Hepatocyte (in vitro differentiated cells): Measurements from ENCODE around the gene BCCIP. TPM values are rescaled to one million over a fixed set of nuclear protein-coding genes. Genes with fewer than 3 reads are reported as not detected.

Experiments used
- DNase-seq: peaks from one replicate; pipeline ENCODE4 v3.0.0-alpha.2; 2016; ENCODE audit warnings: low spot score
- H2AFZ ChIP-seq: fragments of 200-600 bp; sonication (generic); 2 replicates; pipeline ENCODE4 v1.6.0; 2016; ENCODE audit warnings: antibody characterized with exemption, mild to moderate bottlenecking
- H3K27ac ChIP-seq: fragments of 200-600 bp; sonication (generic); 2 replicates; pipeline ENCODE4 v1.5.1; 2016; ENCODE audit warnings: mild to moderate bottlenecking
- H3K27me3 ChIP-seq: fragments of 200-600 bp; sonication (generic); 2 replicates; pipeline ENCODE4 v1.6.1; 2016
- H3K36me3 ChIP-seq: fragments of 200-600 bp; sonication (generic); replicated peaks from 2 replicates; pipeline ENCODE4 v1.5.1; 2016; ENCODE audit warnings: low read depth; ENCODE audit not compliant: insufficient read depth
- H3K4me1 ChIP-seq: fragments of 200-600 bp; sonication (generic); 2 replicates; pipeline ENCODE4 v1.5.1; 2016; ENCODE audit warnings: mild to moderate bottlenecking, moderate library complexity; ENCODE audit not compliant: insufficient read depth
- H3K4me2 ChIP-seq: fragments of 200-600 bp; sonication (generic); 2 replicates; pipeline ENCODE4 v1.6.0; 2016
- H3K4me3 ChIP-seq: fragments of 200-600 bp; sonication (generic); 2 replicates; pipeline ENCODE4 v1.5.1; 2016; ENCODE audit warnings: mild to moderate bottlenecking
- H3K79me2 ChIP-seq: fragments of 200-600 bp; sonication (generic); 2 replicates; pipeline ENCODE4 v1.6.0; 2017; ENCODE audit warnings: mild to moderate bottlenecking
- H3K9me2 ChIP-seq: fragments of 200-600 bp; sonication (generic); replicated peaks from 2 replicates; pipeline ENCODE4 v1.6.0; 2017; ENCODE audit warnings: mild to moderate bottlenecking; ENCODE audit not compliant: insufficient read depth
- H3K9me3 ChIP-seq: fragments of 200-600 bp; sonication (generic); 2 replicates; pipeline ENCODE4 v1.5.1; 2016; ENCODE audit warnings: low read depth, mild to moderate bottlenecking
- H4K20me1 ChIP-seq: fragments of 200-600 bp; sonication (generic); 2 replicates; pipeline ENCODE4 v1.6.0; 2016; ENCODE audit warnings: mild to moderate bottlenecking; ENCODE audit not compliant: insufficient read depth, poor library complexity, severe bottlenecking
- CTCF ChIP-seq: fragments of 200-600 bp; sonication (generic); IDR thresholded peaks from 2 replicates; pipeline ENCODE4 v1.5.1; 2016; ENCODE audit warnings: antibody characterized with exemption, mild to moderate bottlenecking; ENCODE audit not compliant: poor library complexity
- EZH2 ChIP-seq: fragments of 200-600 bp; sonication (generic); IDR thresholded peaks from 2 replicates; pipeline ENCODE4 v1.6.1; 2016; ENCODE audit warnings: antibody characterized with exemption, mild to moderate bottlenecking, borderline replicate concordance
- EZH2phosphoT487 ChIP-seq: fragments of 200-600 bp; sonication (generic); IDR thresholded peaks from one replicate; pipeline ENCODE4 v1.6.1; 2018; ENCODE audit warnings: antibody characterized with exemption, mild to moderate bottlenecking, low read depth, moderate library complexity; ENCODE audit not compliant: unreplicated experiment, severe bottlenecking
- WGBS: methylation state at CpG from one replicate; pipeline ENCODE4 v1.1.6; 2016; ENCODE audit warnings: low lambda C conversion rate; ENCODE audit errors: missing lambda C conversion rate; 5-methylcytosine and 5-hydroxymethylcytosine counted together
- polyA plus RNA-seq: library from polyadenylated mRNA; unstranded; fragments of >200 nt; fragmentation: Nextera tagmentation; extraction: Ambion mirVana; gene quantifications from 2 replicates; pipeline ENCODE4 v1.2.1, GENCODE V29; 2016
- total RNA-seq: library from RNA; depleted of rRNA; stranded (reverse); fragments of >200 nt; gene quantifications from 2 replicates; pipeline ENCODE4 v1.2.3, GENCODE V29; 2014

Gene BCCIP
- total and polyA plus RNA-seq, 2 experiments from 2014 or later: 45.0 to 63.2 TPM

DNA sequence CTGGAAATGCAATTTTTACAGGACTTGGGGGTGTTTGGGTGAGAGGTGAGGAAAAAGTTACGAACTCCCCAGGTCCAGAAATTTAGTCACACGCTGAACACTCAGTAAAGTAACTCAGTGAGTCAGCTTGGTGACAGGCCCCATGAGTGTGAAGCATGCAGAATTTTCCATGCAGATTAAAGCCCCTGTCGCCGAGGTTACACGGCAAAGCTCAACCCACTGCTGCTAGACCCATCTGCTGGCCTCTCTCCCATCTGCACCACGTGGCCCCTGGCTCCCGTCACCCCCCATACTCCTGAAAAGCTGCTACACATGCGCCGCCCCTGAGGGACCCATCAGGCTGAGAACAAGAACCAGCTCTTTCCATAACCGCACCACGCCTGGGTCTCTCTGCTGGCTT is 40.7 kb upstream of the BCCIP start:
- Histone ChIP-seq H3K36me3 (no peaks in the 10 kb centered on the region), H3K4me3 (no peak overlapping the region), H3K27me3 (no peaks in the 10 kb centered on the region), H2AFZ (no peak overlapping the region), H4K20me1 (no peaks in the 10 kb centered on the region), H3K9me3 (no peaks in the 10 kb centered on the region), H3K27ac (no peak overlapping the region), H3K4me1 (no peaks in the 10 kb centered on the region), H3K9me2 (no peaks in the 10 kb centered on the region), H3K4me2 (no peak overlapping the region), H3K79me2 (no peaks in the 10 kb centered on the region)
- TF ChIP-seq EZH2phosphoT487: no peak
- TF ChIP-seq CTCF: no peak
- TF ChIP-seq EZH2: no peak
- no peak for DNase-seq
- WGBS: 85% methylated on average over 11 of the region's 11 CpGs

- Histone ChIP-seq H3K36me3 (no peaks in the 10 kb centered on the region), H3K27me3 (no peaks in the 10 kb centered on the region), H3K4me2 (no peak overlapping the region), H3K79me2 (no peaks in the 10 kb centered on the region), H3K9me2 (no peaks in the 10 kb centered on the region), H3K4me3 (no peak overlapping the region), H3K9me3 (no peaks in the 10 kb centered on the region), H3K4me1 (no peaks in the 10 kb centered on the region), H4K20me1 (no peaks in the 10 kb centered on the region), H2AFZ (no peak overlapping the region), H3K27ac (no peak overlapping the region)
- no peak for TF ChIP-seq EZH2
- no peak for TF ChIP-seq CTCF
- no peak for TF ChIP-seq EZH2phosphoT487
- no peak for DNase-seq
- whole genome bisulfite sequencing: 96% methylated on average over 7 of the region's 7 CpGs
Measured at GRCh38 chr10:125783408-125783807, 39.9 kb upstream of the BCCIP start.

- 77% methylated on average over 6 of the region's 6 CpGs for WGBS
Measured at GRCh38 chr10:125783957-125784356, 39.4 kb upstream of the BCCIP start.

More at GRCh38 chr10:125783957-125784356, 39.4 kb upstream of the BCCIP start:
- no peak for TF ChIP-seq EZH2
- no peak for TF ChIP-seq CTCF
- no peak for TF ChIP-seq EZH2phosphoT487
- H3K4me3 ChIP-seq: no peak overlapping the region
- H3K9me3 ChIP-seq: no peaks in the 10 kb centered on the region
- no peaks in the 10 kb centered on the region for H4K20me1 ChIP-seq
- H3K4me1 ChIP-seq: no peaks in the 10 kb centered on the region
- no peaks in the 10 kb centered on the region for H3K36me3 ChIP-seq
- H3K27ac ChIP-seq: no peak overlapping the region
- H3K27me3 ChIP-seq: no peaks in the 10 kb centered on the region
- DNase-seq: no peak
- H3K79me2 ChIP-seq: no peaks in the 10 kb centered on the region
- no peak overlapping the region for H2AFZ ChIP-seq
- H3K4me2 ChIP-seq: no peak overlapping the region
- no peaks in the 10 kb centered on the region for H3K9me2 ChIP-seq
